ENCODE data around the gene MAEL. TPM values are rescaled to one million over a fixed set of nuclear protein-coding genes. Genes with fewer than 3 reads are reported as not detected.

MAEL gene
- total RNA-seq, 4 donors from 2014 or later, result not detected

GRCh38 chr1:166956872-166957271 lies 32.2 kb upstream of the MAEL start:
- Histone ChIP-seq H3K4me1 (no peaks in the 10 kb centered on the region), H3K27me3 (peaks cover 16% of the 10 kb centered on the region), H3K4me3 (no peak overlapping the region), H3K9me3 (no peaks in the 10 kb centered on the region), H3K36me3 (no peaks in the 10 kb centered on the region), H3K27ac (no peak overlapping the region)
- 89% methylated on average over 2 of the region's 2 CpGs for WGBS
- TF ChIP-seq, protein P1, sequence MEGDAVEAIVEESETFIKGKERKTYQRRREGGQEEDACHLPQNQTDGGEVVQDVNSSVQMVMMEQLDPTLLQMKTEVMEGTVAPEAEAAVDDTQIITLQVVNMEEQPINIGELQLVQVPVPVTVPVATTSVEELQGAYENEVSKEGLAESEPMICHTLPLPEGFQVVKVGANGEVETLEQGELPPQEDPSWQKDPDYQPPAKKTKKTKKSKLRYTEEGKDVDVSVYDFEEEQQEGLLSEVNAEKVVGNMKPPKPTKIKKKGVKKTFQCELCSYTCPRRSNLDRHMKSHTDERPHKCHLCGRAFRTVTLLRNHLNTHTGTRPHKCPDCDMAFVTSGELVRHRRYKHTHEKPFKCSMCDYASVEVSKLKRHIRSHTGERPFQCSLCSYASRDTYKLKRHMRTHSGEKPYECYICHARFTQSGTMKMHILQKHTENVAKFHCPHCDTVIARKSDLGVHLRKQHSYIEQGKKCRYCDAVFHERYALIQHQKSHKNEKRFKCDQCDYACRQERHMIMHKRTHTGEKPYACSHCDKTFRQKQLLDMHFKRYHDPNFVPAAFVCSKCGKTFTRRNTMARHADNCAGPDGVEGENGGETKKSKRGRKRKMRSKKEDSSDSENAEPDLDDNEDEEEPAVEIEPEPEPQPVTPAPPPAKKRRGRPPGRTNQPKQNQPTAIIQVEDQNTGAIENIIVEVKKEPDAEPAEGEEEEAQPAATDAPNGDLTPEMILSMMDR (IDR thresholded peaks at IDR 0.05), result no peak
- TF ChIP-seq POLR2AphosphoS5 (IDR thresholded peaks at IDR 0.05) (no peak), EP300 (IDR thresholded peaks at IDR 0.05) (no peak), POLR2A (IDR thresholded peaks at IDR 0.05) (no peak)
- no peak for DNase-seq (ENCODE audit: low spot score in 2 of 2)

DNA sequence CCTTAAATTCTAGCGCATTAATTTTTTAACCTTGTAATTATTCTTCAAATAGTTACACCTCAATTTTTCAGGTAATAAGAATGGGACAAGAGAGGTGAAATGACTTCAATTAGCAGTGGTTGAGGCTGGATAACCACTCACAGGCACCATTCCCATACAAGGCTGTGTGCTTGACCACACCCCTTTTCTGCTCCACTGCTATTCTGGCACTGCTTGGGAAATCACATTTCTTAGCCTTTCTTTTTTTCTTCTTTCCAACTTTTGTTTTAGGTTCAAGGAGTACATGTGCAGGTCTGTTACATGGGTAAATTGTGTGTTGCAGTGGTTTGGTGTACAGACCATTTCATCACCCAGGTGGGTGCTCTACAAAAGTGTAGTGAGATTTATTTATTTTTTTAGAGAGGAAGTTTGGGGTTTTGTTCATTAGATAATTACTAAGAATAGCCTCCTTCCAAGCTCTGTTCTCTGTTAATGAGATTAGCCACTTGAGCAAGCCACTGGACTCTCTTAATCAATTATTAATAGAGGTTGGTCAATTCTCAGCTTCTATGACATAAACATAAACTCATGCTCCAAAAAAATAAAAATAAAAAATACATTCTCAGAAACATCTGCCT lies 28.1 kb upstream of the MAEL start:
- Histone ChIP-seq H3K27ac (no peak overlapping the region), H3K4me1 (no peaks in the 10 kb centered on the region), H3K9me3 (no peaks in the 10 kb centered on the region), H3K36me3 (no peaks in the 10 kb centered on the region), H3K4me3 (no peak overlapping the region), H3K27me3 (peaks cover 18% of the 10 kb centered on the region)
- no peak for DNase-seq (ENCODE audit: low spot score in 2 of 2)
- 94% methylated on average over 1 of the region's 1 CpG for WGBS
- TF ChIP-seq EP300 (IDR thresholded peaks at IDR 0.05) (no peak), POLR2A (IDR thresholded peaks at IDR 0.05) (no peak), POLR2AphosphoS5 (IDR thresholded peaks at IDR 0.05) (no peak)
- TF ChIP-seq, protein P1 (IDR thresholded peaks at IDR 0.05), result no peak

DNA sequence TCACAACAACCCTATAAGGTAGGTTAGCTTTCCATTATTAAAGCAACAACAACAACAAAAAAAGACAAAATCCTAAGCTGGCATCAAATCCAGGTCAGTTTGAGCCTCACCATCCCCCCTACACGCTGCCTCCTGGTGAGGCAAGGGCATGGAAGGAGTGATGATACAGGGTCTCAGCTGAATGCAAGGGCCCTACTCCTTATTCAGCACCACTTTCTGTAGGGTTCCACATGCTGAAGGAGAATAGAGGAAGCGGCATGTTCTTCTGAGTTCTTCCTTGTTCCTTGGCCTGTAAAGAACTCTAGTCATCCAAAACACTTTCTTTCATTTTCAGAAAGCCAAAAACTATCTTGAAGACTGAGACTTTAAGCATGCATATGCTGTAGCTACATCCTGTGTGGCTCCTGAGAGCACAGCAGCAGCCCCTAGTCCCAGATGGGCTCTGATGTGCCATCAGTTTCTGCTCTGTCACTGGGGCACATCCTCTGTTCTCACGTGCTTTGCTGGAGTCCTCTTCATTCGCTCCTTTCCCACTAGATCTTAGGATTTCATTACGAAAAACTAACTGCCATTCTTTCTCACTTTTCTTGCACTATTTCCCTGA lies 19.9 kb upstream of the MAEL start:
- WGBS, result 88% methylated on average over 5 of the region's 5 CpGs
- H3K36me3 ChIP-seq, result no peaks in the 10 kb centered on the region
- TF ChIP-seq, protein P1 (IDR thresholded peaks at IDR 0.05), result no peak
- TF ChIP-seq POLR2A (IDR thresholded peaks at IDR 0.05) (no peak), POLR2AphosphoS5 (IDR thresholded peaks at IDR 0.05) (no peak), EP300 (IDR thresholded peaks at IDR 0.05) (no peak)
- no peak overlapping the region for H3K27ac ChIP-seq
- no peak for DNase-seq (ENCODE audit: low spot score in 2 of 2)
- H3K4me3 ChIP-seq, result no peak overlapping the region
- H3K27me3 ChIP-seq, result peaks cover 72% of the 10 kb centered on the region
- no peaks in the 10 kb centered on the region for H3K4me1 ChIP-seq
- no peaks in the 10 kb centered on the region for H3K9me3 ChIP-seq

GRCh38 chr1:166971252-166971651 lies 17.8 kb upstream of the MAEL start:
- DNase-seq (ENCODE audit: low spot score in 2 of 2), result no peak
- no peak overlapping the region for H3K27ac ChIP-seq
- TF ChIP-seq POLR2A (IDR thresholded peaks at IDR 0.05), result no peak
- no peak for TF ChIP-seq POLR2AphosphoS5 (IDR thresholded peaks at IDR 0.05)
- TF ChIP-seq, protein P1 (IDR thresholded peaks at IDR 0.05), result no peak
- no peak for TF ChIP-seq EP300 (IDR thresholded peaks at IDR 0.05)
- H3K4me1 ChIP-seq, result peaks cover 13% of the 10 kb centered on the region
- peaks cover 78% of the 10 kb centered on the region for H3K27me3 ChIP-seq
- H3K9me3 ChIP-seq, result no peaks in the 10 kb centered on the region
- H3K4me3 ChIP-seq, result no peak overlapping the region
- 74% methylated on average over 3 of the region's 3 CpGs for WGBS
- H3K36me3 ChIP-seq, result no peaks in the 10 kb centered on the region

DNA sequence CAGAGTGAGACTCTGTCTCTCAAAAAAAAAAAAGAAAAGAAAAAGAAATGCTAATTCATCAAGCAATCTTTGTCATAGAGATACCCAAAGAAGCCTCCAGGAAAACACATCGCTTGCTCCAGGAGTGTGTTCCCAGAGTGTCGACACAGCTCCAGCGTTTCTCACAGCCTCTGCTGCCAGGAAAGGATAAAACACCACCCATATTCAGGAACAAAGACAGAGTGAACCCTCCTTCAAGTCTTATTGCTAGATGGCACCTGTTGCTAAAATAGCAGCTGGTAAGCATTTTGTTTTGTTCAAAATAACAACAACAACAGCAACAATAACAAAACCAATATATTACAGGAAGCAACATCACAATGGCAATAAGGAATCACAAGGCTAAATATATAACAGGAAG lies 16.9 kb upstream of the MAEL start:
- no peak overlapping the region for H3K4me3 ChIP-seq
- H3K9me3 ChIP-seq, result no peaks in the 10 kb centered on the region
- H3K27me3 ChIP-seq, result peaks cover 70% of the 10 kb centered on the region
- TF ChIP-seq POLR2A (IDR thresholded peaks at IDR 0.05) (no peak), POLR2AphosphoS5 (IDR thresholded peaks at IDR 0.05) (no peak), EP300 (IDR thresholded peaks at IDR 0.05) (no peak)
- TF ChIP-seq, protein P1 (IDR thresholded peaks at IDR 0.05), result no peak
- peaks cover 14% of the 10 kb centered on the region for H3K4me1 ChIP-seq
- DNase-seq (ENCODE audit: low spot score in 2 of 2), result no peak
- 35% methylated on average over 3 of the region's 3 CpGs for WGBS
- H3K27ac ChIP-seq, result no peak overlapping the region
- H3K36me3 ChIP-seq, result no peaks in the 10 kb centered on the region

Data from suprapubic skin (tissue), 4 donors.